HL-60/S4 treated with phorbol 12-myristate 13-acetate at 8.2 ng/mL for 4 days and 3 days (cell line): ENCODE measurements around the gene ZW10.

Experiments used
- in situ Hi-C: fragments of 300-500 bp; cut with MboI; formaldehyde crosslinking; loops from 2 replicates; pipeline ENCODE4 v1.15.0; 2022; ENCODE audit warnings: low sequenced_read_pairs

The ZW10 gene

DNA sequence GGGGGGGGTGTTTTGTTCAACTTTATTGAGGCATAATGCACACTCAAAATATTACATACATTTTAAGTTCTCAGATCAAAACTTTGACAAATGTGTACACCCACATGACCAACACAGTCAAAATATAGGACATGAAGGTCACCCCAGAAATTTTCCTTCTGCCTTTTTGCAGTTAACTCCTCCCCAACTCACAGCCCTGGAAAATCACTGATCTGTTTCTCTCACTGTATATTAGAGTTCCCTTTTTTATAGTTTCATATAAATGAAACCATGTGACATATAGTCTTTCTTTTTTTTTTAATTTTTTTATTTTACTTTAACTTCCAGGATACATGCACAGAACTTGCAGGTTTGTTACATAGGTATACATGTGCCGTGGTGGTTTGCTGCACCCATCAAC, 72.0 kb downstream of the ZW10 start:
- in situ Hi-C loops, result no loop called here

DNA sequence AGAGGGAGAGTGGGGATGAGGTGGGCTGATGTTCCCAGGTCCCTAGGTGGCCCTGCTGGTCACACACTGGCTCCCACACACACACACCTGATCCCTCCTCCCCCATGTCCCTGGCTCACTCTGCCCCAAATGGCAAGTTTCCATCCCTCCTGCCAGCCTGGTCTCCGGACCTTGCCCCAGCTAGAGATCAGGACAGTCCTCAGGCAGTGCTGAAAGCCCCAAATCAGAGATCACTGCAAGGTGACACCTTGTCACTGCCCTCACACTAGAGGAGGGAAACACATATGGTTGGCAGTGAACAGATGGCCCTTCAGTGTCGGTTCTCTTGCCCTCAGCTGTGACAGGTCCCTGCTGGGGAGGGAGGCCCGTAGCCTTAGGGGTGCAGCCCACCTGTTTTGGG, 75.0 kb downstream of the ZW10 start:
- in situ Hi-C loops, result no loop called here

- in situ Hi-C loops, result no loop called here
Observed at GRCh38 chr11:113697756-113698407, 75.6 kb downstream of the ZW10 start.

GRCh38 chr11:113697111-113697510, 76.4 kb downstream of the ZW10 start:
- in situ Hi-C loops, result no loop called here

GRCh38 chr11:113695207-113695606, 78.3 kb downstream of the ZW10 start:
- in situ Hi-C loops, result no loop called here

GRCh38 chr11:113694390-113694789, 79.1 kb downstream of the ZW10 start:
- in situ Hi-C loops, result no loop called here

DNA sequence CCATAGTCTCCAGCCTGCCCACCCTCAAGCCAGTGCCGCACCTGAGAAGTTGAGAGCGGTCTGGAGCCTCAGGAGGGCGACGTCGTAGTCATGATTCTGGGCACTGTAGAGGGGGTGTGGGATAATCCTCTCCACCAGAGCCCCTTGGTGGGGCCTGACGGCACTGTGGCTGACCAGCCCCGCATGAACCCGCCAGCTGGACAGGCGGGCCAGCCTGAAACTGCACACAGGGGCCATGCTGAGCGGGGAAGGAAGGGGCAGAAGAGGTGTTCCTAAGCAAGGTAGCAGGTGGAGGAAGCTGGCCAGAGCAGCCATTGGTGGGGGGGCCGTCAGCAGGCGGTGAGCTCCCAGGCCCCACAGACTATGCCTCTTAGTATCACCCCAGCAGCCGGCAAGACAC, 80.5 kb downstream of the ZW10 start:
- in situ Hi-C loops, result no loop called here

- in situ Hi-C loops, result no loop called here
Observed at GRCh38 chr11:113690619-113691569, 82.6 kb downstream of the ZW10 start.

DNA sequence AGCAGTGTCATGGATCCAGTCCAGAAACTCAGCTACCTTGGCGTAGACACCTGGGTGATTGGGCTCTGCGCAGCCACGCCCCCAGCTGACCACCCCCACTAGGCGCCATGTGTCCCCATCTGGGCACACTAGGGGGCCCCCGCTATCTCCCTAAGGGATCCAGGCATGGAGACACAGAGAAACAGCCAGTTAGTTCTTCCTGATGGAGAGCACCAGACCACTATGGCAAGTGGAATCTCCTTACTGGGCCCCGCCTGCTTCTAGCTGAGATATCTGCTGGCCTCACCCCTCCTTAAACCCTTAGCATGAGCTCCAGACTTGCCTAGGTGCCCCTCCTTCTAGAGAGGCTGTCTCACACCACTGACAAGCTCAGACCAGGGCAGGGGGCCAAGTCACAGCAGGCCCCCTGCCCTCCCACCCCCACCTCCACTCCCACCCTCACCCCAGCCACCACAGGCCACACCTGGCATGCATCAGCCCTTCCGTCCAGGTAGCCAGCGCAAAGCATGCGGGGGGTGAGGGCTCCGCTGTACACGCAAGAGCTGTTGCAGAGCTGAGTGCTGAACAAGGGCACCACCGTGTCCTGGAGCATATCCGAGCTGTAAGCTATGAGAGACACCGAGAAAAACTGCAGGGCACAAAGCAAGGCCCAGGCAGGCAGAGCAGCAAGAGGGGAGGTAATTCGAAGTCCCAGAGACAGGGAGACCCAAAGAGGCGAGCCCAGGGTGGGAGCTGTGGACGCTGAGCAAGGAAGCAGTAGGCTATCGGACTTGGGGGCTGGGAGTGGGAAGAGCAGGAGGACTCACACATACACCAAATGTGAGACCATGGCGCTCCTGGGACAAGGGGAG, 83.5 kb downstream of the ZW10 start:
- in situ Hi-C loops, result no loop called here

GRCh38 chr11:113685654-113686359, 87.7 kb downstream of the ZW10 start:
- in situ Hi-C loops, result no loop called here

- in situ Hi-C loops, result no loop called here
Observed at GRCh38 chr11:113684496-113684895, 89.0 kb downstream of the ZW10 start.

DNA sequence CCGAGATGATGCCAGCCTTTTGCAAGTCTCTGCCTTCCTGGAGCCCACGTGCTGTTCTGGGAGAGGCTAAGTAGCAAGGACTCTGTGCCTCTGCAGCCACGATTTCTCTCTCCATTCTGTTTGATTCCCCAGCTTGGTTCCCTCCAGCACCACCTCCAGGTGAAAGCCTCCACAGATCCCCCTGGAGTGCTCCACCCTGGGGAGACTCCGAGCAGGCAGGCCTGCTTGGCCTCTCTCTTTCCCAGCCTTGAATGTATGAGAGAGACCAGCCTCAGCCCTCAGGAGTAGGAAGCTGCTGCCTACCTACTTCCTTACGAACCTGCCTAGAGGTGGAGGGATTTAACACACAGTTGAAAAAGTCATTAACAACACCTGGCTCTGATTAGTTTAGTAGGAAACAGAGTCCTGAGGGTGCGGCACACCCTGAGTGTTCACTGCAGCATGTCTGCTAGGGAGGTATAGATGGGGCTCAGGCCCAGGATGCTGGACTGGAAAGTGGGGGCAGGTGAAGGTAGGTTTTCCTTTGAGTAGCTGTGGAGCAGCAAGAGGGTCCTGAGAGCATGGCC, 89.9 kb downstream of the ZW10 start:
- in situ Hi-C loops, result no loop called here
